Omental fat pad (tissue), 4 donors: Measurements from ENCODE around the gene B4GALNT4. TPM values are rescaled to one million over a fixed set of nuclear protein-coding genes. Genes with fewer than 3 reads are reported as not detected.
"Not testable (repeated sequence)": the region's sequence is repeated elsewhere in the genome, so short reads cannot be mapped to it uniquely, and the experiment has no call there.

ENCODE experiments used
- ATAC-seq: fragments of 150-250 bp; one replicate; pipeline ENCODE4 v1.9.1; 2016; ENCODE audit warnings: mild to moderate bottlenecking, moderate library complexity; ENCODE audit not compliant: low FRiP score
- DNase-seq: peaks from one replicate; pipeline ENCODE4 v3.0.0-alpha.2; 2019; ENCODE audit warnings: low spot score
- CTCF ChIP-seq, 3 donors: fragments of 450-650 bp; IDR thresholded peaks; one replicate each; pipeline ENCODE4 v1.5.1; 2016 to 2017; ENCODE audit warnings: antibody characterized with exemption in 3 of 3, mild to moderate bottlenecking in 3 of 3, moderate library complexity in 2 of 3
- total RNA-seq, 4 donors: library from RNA; depleted of rRNA; stranded (reverse); fragments of >200 nt; gene quantifications; one replicate each; pipeline ENCODE4 v1.1.0, GENCODE V29; 2016

The B4GALNT4 gene
- total RNA-seq, 4 donors from 2014 or later, result 1.4 to 4.1 (median 2.5) TPM

DNA sequence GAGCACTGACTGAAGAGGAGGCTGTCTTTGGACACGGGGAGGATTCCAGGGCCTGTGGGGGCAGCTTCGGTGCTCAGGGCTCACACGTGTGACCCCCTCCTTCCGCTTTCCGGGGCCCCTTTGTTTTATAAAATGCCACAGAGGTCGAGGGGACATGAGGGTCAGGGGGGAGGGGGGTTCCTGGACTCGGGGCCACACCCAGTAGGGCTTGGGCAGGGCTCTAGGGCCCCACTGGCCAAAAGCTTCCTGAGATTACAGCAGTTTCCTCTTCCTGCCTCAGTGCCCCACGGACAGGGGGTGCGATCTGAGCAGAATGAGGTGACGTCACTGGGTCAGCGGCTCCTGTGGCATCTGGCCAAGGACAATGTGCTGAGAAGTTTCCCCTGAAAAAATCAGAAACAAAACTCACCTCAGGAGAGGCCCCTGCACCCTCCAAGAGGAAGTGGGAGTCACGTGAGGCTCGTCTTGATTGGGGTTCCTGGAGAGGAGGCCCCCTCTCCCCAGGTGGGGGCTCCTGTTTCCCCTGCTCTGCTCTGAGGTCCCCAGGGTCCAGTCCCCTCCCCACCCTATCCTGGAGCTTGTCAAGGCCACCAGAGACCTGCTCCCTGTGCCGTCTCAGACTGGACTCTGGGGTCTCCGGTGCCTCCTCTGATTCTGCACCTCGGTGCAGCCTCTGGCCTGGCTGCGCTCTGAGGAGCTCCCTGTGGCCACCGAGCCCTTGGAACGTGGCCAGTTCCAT lies 42.3 kb upstream of the B4GALNT4 start:
- TF ChIP-seq CTCF (IDR thresholded peaks at IDR 0.05), result no peak
- peak; percentile 67 for ATAC-seq

DNA sequence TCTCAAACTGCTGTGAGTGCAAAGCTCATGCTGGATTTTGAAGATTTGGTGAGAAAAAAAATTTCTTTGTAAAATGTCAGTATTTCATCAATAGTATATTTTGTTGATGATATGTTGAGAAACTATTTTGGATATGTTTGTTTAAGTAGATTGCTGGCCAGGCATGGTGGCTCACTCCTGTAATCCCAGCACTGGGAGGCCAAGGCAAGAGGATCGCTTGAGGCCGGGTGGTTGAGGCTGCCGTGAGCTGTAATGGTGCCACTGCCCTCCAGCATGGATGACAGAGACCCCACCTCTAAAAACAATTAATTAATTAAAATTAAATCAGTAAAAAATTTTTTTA lies 41.7 kb upstream of the B4GALNT4 start:
- no peak for TF ChIP-seq CTCF (IDR thresholded peaks at IDR 0.05)
- DNase-seq, result no peak
- ATAC-seq, result no peak

More for the DNA sequence above, 42.3 kb upstream of the B4GALNT4 start:
- DNase-seq, result peak; percentile 59

DNA sequence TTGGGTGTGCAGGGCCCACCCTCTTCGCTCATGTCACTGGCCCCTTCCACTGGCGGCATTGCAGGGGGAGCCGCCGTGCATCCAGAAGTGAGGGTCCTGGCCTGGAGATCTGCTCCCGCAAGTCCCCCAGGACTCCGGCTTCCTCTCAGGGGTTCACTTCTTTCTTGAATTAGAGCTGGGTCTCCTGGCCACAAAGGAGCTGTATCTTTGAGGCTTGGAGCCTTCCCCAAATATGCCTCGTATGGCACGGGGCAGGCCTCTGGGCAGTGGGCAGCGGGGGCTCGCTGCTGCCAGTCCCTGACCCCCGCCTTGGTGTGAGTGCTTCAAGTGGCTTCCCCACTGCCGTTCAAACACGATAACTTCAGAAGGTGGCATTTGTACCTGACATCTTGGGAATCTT lies 41.3 kb upstream of the B4GALNT4 start:
- DNase-seq (no peak), ATAC-seq (no peak)
- TF ChIP-seq CTCF (IDR thresholded peaks at IDR 0.05), result no peak

DNA sequence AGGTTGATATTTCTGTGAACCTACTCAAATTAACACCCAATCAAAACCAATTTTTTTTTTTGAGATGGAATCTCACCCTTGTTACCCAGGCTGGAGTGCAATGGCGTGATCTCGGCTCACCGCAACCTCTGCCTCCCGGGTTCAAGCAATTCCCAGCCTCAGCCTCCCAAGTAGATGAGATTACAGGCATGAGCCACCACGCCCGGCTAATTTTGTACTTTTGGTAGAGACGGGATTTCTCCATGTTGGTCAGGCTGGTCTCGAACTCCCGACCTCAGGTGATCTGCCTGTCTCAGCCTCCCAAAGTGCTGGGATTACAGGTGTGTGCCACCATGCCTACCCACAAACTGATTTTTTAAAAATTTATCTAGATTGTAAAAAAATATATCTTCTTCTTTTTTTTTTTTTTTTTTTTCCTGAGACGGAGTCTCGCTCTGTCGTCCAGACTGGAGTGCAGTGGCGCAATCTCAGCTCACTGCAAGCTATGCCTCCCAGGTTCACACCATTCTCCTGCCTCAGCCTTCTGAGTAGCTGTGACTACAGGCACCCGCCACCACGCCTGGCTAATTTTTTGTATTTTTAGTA lies 40.7 kb upstream of the B4GALNT4 start:
- ATAC-seq, DNase-seq: not testable (repeated sequence)

DNA sequence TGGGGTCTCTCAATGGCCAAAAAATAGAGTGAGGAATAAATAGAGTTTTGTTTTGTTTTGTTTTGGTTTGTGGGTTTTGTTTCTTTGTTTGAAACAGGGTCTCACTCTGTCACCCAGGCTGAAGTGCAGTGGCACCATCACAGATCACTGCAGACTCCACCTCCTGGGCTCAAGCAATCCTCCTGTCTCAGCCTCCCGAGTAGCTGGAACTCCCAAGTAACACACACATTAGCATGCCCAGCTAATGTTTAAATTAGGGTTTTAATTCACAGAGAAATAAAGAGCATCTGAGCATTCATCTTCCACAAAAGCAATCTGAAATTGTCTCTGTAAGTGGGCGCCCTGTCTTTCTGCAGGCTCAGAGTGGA lies 39.4 kb upstream of the B4GALNT4 start:
- no peak for TF ChIP-seq CTCF (IDR thresholded peaks at IDR 0.05)
- ATAC-seq (no peak), DNase-seq (no peak)

DNA sequence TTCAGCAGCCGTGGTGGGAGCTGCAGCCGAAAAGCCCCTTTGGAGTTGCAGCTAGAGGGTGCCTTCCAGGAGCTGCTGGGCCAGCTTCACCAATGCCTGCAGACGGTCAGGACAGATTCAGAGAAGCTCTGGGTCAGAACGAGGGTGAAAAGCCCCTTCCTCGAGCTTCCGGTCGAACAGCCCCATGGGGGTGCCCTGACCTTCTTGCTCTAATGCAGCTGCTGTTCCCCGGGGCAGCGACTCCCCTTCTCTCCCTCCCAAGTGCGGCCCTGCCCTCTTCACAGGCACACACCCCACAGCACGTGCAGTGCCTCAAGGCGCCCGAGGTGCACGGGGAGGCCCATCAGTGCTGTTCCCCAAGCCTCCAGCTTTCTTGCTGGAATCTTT lies 39.0 kb upstream of the B4GALNT4 start:
- DNase-seq (no peak), ATAC-seq (no peak)
- TF ChIP-seq CTCF (IDR thresholded peaks at IDR 0.05), result no peak

DNA sequence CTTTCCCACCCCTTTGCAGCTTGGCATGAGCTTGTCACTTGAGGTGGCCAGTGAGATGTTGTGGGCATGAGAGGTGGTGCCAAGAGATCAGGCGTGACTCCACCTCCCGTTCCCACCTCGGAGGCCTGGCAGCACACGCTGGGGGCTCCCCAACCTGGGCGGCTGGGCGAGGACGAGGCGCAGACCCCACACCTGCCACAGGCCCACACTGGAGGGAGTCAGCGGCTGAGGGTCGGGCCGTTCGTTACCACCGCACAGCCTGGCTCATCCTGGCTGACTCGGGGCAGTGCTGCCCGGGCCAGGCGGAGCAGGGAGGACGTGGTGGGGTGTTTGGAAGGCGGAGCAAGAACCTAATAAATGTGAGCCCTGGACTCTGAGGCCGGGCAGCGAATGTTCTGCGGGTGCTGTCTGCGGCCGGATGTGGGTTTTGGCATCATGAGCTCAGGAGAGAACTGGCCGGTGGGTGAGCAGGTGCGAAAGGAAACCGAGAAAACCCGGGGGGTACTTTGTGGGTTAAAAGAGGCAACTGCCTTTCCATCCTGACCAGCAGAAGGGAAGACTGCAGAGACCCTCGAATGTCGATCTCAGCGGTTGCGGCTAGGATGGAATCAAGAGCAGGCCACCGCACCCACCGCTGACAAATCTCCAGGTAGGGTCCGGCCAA lies 38.5 kb upstream of the B4GALNT4 start:
- TF ChIP-seq CTCF (IDR thresholded peaks at IDR 0.05), result no peak
- ATAC-seq (no peak), DNase-seq (no peak)
